NAMALWA (cell line): ENCODE measurements around the gene HIC2.
"Not testable (repeated sequence)": the region's sequence is repeated elsewhere in the genome, so short reads cannot be mapped to it uniquely, and the experiment has no call there.

Source experiments
- DNase-seq: peaks from one replicate; pipeline ENCODE4 v3.0.0-alpha.2; 2015; ENCODE audit warnings: low spot score

Gene HIC2, protein sequence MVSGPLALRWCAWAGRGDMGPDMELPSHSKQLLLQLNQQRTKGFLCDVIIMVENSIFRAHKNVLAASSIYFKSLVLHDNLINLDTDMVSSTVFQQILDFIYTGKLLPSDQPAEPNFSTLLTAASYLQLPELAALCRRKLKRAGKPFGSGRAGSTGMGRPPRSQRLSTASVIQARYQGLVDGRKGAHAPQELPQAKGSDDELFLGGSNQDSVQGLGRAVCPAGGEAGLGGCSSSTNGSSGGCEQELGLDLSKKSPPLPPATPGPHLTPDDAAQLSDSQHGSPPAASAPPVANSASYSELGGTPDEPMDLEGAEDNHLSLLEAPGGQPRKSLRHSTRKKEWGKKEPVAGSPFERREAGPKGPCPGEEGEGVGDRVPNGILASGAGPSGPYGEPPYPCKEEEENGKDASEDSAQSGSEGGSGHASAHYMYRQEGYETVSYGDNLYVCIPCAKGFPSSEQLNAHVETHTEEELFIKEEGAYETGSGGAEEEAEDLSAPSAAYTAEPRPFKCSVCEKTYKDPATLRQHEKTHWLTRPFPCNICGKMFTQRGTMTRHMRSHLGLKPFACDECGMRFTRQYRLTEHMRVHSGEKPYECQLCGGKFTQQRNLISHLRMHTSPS

DNA sequence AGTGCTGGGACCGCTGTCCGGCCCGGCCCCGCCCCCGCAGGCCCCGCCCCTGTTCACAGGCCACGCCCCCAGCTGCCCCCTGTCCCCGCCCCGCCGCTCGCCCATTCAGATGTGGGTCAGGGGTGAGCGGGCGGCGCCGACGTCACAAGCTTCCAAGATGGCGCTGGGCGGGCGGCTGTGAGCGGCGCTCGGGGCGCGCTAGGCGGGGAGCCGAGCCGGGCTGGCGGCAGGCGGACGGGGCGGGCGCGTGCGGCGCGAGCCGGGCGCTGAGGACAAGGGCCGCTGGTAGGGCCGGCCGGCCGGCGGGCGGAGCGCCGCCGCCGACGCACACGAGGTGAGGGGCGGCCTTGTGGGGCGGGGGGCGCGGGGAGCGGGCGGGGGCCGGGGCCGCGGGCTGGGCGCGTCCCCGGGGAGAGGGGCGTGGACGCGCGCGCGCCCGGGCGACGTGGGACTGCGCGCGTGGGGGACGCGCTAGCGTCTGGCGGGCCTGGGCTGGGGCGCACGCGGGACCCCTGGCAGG is at the start of gene HIC2:
Gene HIC2 (plus strand): TSS at position 145 of the 520 bp plus-strand sequence. CDS start 25,461 bp downstream, outside the sequence.
- not testable (repeated sequence) for DNase-seq

DNA sequence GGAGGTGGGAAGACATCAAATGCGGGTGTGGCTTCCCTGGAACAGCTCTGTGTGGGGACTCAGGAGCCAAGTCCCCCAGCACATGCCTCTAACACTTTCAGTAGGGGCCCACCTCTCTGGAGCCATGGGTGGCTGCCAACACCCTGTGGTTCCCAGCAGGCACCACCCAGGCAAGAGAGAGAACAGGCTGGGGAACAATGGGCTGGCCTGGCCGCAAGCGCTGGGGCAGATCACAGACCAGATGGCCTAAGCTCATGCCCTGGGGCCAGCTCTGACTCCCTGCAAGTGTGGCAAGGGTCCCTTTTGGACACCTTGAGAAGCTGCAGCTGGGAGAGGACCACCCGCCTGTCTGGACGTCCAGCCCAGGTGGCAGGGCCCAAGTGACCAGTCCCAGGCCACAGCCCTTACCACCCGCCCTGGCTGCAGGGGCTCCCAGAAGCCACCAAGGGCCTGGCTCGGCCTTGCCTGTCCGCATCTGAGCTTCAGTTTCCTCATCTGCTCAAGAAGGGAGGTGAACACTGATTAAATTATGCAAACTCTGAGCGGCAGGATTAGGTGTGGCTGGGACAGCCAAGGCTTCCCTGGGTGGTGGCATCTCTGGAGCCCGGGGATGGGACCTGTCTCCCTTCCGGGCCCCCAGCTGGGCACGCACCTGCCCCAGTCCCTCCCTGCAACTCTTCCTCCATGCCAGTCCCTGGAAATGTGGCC is 48.4 kb upstream of the HIC2 start:
- not testable (repeated sequence) for DNase-seq

DNA sequence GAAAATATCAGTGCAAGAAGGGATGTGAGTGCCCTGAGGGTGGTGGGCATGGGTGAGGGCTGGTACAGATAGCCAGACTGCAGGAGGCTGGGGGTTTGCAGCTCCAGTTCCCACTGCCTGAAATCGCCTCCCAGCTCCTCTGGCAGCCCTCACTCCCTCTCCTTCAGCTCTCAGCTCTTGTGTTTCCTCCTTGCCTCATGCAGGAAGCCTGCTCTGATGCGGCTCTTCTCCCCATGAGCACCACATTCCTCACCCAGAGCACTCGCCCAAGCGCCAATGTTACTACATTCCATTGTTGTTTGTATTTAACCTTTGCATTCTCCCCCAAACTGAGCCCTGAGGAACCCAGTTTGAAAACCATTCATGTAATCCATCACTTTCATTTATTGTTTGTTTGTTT is 41.3 kb upstream of the HIC2 start:
- not testable (repeated sequence) for DNase-seq

DNA sequence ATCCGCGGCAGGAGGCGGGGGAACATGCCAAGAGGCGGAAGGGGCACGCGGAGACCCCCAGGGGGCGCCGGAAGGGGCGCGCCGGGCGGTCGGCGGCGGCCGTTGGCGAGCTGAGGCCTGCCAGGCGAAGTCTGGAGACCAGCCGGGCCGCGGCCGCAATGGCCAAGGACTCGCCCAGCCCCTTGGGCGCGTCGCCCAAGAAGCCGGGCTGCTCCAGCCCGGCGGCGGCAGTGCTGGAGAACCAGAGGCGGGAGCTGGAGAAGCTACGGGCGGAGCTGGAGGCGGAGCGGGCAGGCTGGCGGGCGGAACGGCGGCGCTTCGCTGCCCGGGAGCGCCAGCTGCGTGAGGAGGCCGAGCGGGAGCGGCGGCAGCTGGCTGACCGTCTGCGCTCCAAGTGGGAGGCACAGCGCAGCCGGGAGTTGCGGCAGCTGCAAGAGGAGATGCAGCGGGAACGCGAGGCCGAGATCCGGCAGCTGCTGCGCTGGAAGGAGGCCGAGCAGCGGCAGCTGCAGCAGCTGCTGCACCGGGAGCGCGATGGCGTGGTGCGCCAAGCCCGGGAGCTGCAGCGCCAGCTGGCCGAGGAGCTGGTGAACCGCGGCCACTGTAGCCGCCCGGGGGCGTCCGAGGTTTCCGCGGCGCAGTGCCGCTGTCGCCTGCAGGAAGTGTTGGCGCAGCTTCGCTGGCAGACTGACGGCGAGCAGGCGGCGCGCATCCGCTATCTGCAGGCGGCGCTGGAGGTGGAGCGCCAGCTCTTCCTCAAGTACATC is 33.3 kb upstream of the HIC2 start, which contains the start of gene RIMBP3B:
Gene RIMBP3B (plus strand): TSS at position 51 of the 767 bp plus-strand sequence. CDS start 108 bp downstream, at position 159.
- not testable (repeated sequence) for DNase-seq

DNA sequence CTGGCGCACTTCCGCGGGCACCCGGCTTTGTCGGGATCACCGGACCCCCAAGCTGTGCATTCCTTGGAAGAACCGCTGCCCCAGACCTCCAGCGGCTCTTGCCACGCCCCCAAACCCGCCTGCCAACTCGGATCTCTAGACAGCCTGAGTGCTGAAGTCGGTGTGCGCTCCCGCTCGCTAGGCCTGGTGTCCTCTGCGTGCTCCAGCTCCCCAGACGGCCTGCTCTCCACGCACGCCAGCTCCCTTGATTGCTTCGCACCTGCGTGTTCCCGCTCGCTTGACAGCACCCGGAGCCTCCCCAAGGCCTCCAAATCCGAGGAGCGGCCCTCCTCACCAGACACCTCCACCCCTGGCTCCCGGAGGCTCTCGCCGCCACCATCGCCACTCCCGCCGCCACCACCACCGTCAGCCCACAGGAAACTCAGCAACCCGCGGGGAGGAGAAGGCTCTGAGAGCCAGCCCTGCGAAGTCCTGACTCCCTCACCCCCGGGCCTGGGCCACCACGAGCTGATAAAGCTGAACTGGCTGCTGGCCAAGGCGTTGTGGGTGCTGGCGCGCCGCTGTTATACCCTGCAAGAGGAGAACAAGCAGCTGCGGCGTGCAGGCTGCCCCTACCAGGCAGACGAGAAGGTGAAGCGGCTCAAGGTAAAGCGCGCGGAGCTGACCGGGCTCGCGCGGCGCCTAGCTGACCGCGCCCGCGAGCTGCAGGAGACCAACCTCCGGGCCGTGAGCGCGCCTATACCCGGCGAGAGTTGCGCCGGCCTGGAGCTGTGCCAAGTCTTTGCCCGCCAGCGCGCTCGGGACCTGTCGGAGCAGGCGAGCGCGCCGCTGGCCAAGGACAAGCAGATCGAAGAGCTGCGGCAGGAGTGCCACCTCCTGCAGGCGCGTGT is 32.5 kb upstream of the HIC2 start:
- not testable (repeated sequence) for DNase-seq

DNA sequence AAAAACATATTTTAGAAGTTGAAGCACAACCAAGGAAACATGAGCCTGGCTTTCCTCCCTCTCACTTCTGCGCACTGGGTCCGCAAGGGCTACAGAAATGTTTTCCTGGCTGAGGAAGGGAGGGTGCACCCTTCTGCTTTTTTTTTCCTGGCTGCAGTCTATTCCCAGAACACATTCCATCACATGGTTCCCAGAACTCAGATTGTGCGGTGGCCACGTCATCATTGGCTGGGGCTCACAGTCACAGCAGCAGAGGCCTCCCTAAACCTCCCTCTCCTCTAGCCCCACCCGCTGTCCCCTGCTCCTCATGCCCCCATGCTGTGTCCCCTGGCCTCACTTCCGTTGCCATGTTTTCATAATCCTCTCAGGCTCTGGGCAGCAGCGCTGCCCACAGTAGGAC is 27.7 kb upstream of the HIC2 start:
- DNase-seq: not testable (repeated sequence)

DNA sequence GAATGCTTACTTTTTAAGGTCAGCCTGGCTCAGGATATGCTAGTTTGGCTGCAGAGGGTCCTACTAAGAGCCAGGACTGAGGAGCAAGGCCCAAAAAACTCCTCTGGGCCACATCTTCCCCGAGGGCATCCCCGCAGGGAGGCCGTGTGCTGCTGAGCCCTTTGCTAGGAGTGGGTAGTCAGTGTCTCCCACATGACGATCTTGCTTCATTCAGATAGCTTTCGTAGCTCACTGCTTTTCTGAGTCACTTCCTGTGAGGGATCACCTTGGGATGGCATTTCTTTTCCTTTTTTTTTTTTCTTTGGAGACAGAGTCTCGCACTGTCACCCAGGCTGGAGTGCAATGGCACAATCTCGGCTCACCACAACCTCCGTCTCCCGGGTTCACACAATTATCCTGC is 27.2 kb upstream of the HIC2 start:
- DNase-seq: not testable (repeated sequence)

DNA sequence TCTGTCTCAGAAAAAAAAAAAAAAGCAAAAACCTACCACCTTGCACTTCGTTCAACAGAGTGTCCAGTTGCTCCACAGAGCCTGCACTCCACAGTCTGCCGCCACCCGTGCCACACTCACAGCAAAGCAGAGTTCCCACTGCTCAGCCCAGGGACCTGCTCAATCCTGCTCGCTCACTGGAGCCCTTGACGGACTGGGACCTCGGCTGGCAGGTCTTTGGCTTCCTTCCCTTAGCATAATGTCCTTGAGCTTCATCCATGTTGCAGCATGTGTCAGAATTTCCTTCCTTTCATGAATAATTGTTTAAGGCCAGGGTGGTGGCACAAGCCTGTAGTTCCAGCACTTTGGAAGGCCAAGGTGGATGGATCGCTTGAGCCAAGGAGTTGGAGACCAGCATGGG is 22.6 kb upstream of the HIC2 start:
- not testable (repeated sequence) for DNase-seq

DNA sequence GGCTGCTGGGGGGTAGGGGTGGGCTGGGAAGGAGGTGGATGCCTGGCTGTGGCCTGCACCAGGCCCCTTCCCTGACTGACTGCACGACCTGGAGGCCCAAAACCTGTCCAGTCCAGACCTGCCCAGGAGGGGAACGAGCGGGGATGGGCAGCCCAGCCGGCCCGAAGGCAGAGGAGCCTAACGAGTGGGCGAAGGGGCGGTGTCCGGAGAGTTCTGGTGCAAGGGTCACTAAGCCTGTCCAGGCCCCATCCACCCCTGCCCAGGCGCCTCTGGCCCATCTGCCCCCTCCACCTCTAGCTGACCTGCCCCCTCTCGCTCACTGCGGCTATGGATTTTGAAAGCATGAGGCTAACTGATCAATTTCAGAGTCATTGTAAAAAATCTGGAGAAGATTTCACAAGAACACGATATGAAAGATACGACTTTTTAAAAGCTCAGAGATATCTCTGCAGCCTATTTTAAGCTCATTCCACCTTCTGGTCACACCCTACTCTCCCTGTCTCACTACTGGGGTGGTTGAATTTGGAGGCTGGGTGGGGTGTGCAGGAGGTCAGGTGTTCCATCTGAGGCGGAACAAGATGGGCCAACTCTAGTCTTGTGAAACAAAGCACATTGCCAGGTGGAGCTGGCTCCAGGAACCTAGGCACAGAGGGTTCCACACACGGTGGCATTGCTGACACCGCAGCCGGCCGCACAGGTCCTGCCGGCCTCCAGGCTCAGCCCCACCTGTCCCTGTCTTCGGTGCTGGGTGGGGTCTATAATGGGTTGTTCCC is 15.8 kb upstream of the HIC2 start:
- not testable (repeated sequence) for DNase-seq

DNA sequence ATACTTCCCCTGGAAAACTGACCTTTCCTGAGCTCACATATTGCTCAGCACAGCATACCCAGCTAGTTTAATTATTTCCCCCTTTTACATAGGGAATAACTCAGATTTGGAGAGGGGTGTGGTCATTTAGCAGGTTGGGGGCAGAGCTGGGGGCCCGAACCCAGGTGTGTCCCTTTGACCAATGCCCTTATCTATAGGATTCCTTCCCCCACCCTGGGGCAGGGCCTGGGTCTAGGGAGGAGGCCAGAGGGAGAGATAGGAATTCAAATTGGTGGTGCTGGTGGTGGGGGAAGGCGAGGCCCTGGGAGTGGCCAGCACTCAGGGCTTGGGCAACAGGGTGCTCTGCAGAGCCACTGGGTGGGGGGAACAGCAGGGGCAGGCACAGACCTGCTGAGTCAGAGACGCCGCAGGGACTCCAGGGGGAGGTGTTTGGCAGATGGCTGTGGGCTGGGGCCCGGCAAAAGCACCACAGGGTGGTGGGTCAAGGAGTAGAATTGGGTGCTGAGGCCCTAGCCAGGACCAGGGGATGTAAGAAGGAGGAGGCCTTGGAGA is 14.3 kb upstream of the HIC2 start:
- not testable (repeated sequence) for DNase-seq

DNA sequence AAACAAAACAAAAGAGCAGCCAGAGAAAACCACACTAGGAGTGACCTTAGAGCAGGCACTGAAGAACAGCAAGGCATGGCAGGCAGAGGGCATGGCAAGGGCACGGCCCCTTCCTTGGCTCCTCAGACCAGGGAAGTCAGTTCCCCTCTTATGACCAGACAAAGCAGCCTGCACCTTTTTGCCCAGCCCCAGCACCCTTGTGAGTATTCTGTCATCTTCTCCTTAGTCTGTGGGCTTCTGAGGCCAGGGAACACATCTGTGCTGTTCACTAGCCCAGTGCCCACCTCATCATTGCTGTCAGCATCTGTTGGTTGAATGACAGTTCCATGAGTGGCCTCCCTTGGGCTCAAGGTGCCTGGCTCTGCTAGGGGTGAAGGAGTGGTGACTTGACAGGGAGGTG is 10.0 kb upstream of the HIC2 start:
- not testable (repeated sequence) for DNase-seq

DNA sequence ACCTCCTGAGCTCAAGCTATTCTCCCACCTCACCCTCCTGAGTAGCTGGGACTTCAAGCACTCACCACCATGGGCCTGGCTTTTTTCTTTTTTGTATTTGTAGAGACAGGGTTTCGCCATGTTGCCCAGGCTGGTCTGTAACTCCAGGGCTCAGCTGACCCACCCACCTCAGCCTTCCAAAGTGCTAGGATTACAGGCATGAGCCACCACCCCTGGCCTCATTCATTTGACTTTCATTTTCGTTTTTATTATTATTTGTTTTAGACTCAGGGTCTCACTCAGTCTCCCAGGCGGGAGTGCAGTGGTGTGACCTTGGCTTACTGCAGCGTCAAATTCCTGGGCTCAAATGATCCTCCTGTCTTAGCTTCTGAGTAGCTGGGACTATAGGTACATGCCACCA is 9.4 kb upstream of the HIC2 start:
- not testable (repeated sequence) for DNase-seq

DNA sequence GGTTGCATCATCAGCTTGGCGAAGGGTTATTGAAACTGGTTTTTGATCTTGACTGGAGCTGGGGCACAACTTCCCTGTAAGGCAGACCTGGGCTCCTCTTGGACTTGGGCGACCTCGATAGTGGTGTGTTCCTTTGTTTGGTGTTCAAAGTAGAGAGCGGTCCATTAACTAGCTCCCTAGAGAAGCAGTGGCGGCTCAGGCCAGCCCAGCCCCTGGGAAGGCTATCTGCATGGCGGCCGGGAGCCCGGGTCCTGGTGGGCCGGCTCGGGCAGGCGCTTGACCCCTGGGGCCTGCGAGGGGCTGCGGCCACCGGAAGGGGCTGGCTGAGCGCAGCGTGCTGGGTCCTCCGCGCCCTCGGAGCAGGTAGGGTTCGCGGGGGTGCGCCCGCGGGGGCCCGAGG is 796 bp upstream of the HIC2 start:
- DNase-seq: not testable (repeated sequence)

DNA sequence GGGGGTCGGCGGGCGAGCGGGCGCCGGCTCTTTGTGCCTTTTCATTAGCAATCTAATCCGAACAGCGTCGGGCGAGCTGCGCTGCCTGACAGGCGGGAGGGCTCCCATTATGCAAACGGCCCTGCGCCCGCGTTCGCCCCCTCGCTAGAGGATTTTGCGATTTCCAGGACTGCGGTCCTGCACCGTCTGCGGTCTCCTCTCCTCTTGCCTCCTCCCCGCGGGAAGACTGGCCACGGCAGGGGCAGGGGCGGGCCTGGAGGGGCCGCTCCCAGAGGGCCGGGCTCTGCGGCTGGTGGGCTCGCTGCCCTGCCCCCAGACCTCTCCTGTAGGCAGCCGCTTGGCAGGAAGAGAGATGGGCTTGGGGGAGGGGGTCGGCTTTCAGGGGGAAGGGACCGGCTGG is 682 bp downstream of the HIC2 start:
- not testable (repeated sequence) for DNase-seq

DNA sequence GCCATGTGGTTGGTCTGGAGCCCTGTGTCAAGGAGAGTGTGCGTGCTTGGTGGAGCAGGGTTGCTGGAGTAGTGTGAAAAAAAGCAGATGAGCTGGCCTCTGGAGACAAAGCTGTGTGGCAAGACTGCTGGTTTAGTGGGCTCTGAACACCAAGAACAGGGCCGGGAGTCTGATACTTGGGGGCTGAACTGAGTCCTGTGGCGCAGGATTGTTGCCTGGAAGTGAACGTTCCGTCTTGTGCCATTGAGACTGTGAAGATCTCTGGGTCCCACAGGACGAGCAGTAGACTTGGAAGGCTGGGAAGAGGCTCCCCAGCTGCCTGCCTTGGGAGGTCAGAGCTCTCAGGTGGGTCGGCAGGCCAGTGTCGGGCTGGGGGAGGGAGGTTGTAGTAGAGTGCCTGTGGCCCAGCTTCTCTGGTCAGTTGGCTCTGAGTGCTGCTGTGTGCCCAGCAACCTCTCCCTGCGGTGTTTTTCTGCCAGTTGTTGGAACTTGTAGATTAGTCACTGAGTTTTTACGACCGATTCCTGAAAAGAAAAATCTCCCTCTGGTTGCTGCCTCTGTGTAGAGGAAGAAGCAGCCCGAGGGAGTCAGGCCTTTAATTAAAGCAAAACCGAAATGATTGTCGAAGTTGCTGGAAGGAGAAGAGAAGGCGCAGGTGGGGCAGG is 1.9 kb downstream of the HIC2 start:
- not testable (repeated sequence) for DNase-seq

DNA sequence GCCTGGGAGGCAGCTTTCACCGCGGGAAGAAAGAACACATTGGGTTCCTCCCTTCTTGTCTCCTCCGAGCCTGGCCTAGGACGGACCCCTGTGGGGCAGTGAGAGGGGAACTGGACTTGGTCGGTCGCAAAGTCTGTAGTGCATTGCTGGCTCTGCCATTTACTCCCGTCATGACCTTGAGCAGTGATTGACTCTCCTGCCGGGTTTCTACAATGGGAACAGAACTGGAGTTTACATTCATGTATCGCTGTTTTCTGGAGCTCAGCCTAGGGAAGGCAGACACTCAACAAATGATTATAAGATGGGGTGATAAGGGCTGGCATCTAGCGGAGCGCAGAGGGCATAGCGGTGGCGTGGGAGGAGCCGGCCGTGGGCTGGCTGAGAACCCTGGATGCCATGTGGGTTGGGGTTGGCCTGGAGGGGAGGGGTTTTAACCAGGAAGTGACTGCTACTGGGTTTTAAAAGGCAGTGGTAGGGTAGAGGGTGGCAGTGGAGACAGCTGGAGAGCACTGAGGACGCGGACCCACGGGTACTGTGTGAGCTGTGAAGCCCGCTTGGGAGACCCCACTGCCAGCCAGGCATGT is 3.1 kb downstream of the HIC2 start:
- DNase-seq: not testable (repeated sequence)

DNA sequence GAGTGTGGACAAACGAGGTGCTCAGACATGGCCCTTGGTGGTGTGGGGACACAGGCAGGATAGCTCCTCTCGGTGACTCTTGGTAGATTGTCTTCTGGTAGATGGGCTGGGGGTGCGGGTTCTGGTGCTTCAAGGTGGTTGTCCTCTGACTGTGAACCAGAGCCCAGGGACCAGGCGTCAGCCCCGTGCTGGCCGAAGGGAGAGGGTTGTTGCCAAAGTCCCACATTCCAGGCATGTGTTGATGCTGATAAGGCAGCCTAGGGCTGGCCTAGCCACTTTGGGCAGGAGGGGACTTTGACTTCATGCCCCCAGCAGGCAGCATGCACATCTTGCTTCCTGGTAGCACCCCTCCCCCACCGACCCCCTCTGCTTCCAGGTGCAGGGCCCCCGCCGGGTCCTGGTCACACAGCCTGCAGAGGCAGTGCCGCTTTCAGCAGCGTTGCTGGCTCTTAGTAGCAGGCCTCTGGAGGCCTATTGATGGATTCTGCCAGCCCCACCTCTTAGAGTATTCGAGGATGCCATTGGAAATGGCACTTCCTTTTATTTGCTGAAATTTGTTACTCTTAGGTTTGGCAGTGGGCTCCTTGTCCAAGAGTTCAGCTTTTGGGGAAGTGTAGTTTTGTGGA is 7.0 kb downstream of the HIC2 start:
- not testable (repeated sequence) for DNase-seq
